Measurements from ENCODE around the gene FOXK1.

The FOXK1 gene

DNA sequence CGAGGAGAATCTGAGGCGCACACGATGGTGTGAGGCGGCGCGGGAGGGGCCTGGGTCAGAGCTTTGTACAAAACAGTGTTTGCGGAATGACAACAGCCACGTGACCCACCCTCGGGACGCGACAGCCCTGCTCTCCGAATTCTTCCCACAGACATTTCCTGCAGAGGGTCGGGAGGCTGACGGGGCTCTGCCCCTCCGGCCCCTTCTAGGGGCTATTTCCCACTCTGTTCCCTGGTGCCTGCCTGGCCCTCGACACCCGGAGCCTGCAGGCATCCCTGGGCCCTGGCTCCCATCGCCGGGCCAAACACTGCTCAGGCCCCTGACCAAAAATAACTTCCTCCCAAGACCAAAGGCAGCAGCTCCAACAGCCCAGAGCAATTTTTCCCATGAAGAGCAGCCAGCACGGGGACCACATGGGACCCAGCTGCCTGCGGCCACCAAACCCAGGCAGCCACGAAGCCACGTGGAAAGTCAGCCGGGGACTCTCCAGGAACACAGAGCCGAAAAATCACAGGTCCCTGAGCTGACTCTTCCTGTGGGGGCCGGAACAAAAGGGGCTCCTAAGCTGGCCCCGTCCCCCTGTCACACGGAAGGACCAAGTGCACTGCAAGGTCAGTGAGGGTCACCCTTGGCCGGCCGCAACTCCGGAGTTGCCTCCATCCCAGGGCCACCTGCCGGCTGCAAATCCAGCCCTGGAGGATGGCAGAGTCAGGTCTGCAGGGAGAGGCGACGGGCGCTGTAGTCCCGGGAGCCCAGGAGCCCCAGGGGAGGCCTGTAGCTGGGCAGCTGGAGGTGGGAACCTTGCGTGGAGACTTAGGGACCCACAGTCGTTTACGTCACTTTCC lies 137.7 kb downstream of the FOXK1 start:
- DNase-seq (ENCODE audit: low spot score) = no peak
- Mint-ChIP-seq H3K4me3 (no peak overlapping the region), H3K4me1 (ENCODE audit: low read depth) (no peaks in the 10 kb centered on the region), H3K27ac (no peak overlapping the region), H3K27me3 (ENCODE audit: low read depth) (no peaks in the 10 kb centered on the region), H3K9me3 (no peaks in the 10 kb centered on the region), H3K36me3 (ENCODE audit: low read depth) (no peaks in the 10 kb centered on the region)

DNA sequence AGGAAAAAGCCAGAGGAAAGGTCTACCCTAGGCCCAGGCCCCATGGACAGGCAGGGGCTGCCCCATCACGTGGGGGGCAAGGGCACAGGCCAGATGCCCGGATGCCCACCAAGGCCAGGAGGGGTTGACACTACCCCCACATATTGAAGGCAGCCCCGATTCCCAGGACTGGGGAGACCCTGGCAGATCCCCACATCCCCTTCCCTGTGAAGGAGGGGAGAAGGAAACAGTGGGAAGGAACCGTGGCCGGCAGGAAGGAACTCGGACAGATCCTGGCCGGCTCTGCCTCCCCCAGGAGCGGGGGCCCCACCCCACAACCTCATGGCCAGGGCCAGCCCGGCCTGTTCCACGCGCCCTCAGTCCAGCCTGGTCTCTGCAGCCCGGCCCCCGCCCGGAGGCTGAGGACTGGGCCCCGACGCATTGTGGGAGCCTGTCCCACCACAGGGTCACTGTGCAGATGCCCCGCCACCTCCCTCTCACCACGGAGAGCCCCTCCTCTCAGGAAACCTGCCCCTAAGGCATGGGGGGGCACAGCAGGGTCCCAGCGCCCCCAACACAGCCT lies 138.4 kb downstream of the FOXK1 start:
- DNase-seq (ENCODE audit: low spot score) = no peak
- Mint-ChIP-seq H3K4me3 (no peak overlapping the region), H3K4me1 (ENCODE audit: low read depth) (no peaks in the 10 kb centered on the region), H3K27ac (no peak overlapping the region), H3K27me3 (ENCODE audit: low read depth) (no peaks in the 10 kb centered on the region), H3K9me3 (no peaks in the 10 kb centered on the region), H3K36me3 (ENCODE audit: low read depth) (no peaks in the 10 kb centered on the region)
